A549 (cell line): Measurements from ENCODE around the gene GSS.

Source experiments
- CTCF ChIP-seq: fragments of >200 bp; sonication (Bioruptor Twin); formaldehyde crosslinking; IDR thresholded peaks from 3 replicates; pipeline ENCODE4 v1.5.1; 2016
- EHMT2 ChIP-seq: fragments of 200-600 bp; sonication (generic); IDR thresholded peaks from 2 replicates; pipeline ENCODE4 v1.6.1; 2016; ENCODE audit warnings: antibody characterized with exemption, low read depth, mild to moderate bottlenecking, moderate library complexity
- FOSB ChIP-seq: fragments of 250-450 bp; sonication (Bioruptor Pico); IDR thresholded peaks from 2 replicates; pipeline ENCODE4 v1.5.0; 2020; ENCODE audit warnings: mild to moderate bottlenecking, moderate library complexity
- FOSL2 ChIP-seq, 2 experiments: fragments of 450-650 bp in 1 of 2; fragments of >200 bp in 1 of 2; sonication (Bioruptor Twin) in 1 of 2; formaldehyde crosslinking; IDR thresholded peaks; 2 replicates each; pipeline versions ENCODE4 v1.5.0 to v1.6.1; 2016 to 2020; ENCODE audit warnings: mild to moderate bottlenecking in 1 of 2, moderate library complexity in 1 of 2
- KDM1A ChIP-seq: fragments of 200-600 bp; sonication (generic); IDR thresholded peaks from 2 replicates; pipeline ENCODE4 v1.6.1; 2016; ENCODE audit warnings: low read depth, mild to moderate bottlenecking
- MYC ChIP-seq: IDR thresholded peaks from 2 replicates; pipeline ENCODE4 v1.6.1; 2012; ENCODE audit warnings: mild to moderate bottlenecking, inconsistent platforms, low read length, improper control_type of control experiment, borderline replicate concordance
- NR3C1 ChIP-seq: fragments of >200 bp; sonication (Bioruptor Twin); formaldehyde crosslinking; IDR thresholded peaks from 3 replicates; pipeline ENCODE4 v1.6.1; 2017
- POLR2A ChIP-seq: IDR thresholded peaks from 2 replicates; pipeline ENCODE4 v1.6.1; 2012; ENCODE audit warnings: mild to moderate bottlenecking, low read length
- RCOR1 ChIP-seq: fragments of 150-350 bp; IDR thresholded peaks from 2 replicates; pipeline ENCODE4 v1.6.1; 2014; ENCODE audit warnings: antibody characterized with exemption, low read length, low read depth
- SREBF2 ChIP-seq: fragments of 450-650 bp; IDR thresholded peaks from 2 replicates; pipeline ENCODE4 v1.6.1; 2014; ENCODE audit warnings: mild to moderate bottlenecking, moderate library complexity
- TFCP2L1 ChIP-seq: fragments of 250-450 bp; sonication (Bioruptor Pico); IDR thresholded peaks from 2 replicates; pipeline ENCODE4 v1.5.0; 2021; ENCODE audit warnings: mild to moderate bottlenecking
- TF ChIP-seq, protein P1 (sequence below): IDR thresholded peaks from 2 replicates; pipeline ENCODE4 v1.6.1; 2012
- TF ChIP-seq, protein P2 (sequence below): fragments of 200-600 bp; sonication (generic); IDR thresholded peaks from 2 replicates; pipeline ENCODE4 v1.6.1; 2016; ENCODE audit warnings: antibody characterized with exemption, mild to moderate bottlenecking, moderate library complexity
- TF ChIP-seq, protein P3 (sequence below): IDR thresholded peaks from 2 replicates; pipeline ENCODE4 v1.6.1; 2012

DNA sequence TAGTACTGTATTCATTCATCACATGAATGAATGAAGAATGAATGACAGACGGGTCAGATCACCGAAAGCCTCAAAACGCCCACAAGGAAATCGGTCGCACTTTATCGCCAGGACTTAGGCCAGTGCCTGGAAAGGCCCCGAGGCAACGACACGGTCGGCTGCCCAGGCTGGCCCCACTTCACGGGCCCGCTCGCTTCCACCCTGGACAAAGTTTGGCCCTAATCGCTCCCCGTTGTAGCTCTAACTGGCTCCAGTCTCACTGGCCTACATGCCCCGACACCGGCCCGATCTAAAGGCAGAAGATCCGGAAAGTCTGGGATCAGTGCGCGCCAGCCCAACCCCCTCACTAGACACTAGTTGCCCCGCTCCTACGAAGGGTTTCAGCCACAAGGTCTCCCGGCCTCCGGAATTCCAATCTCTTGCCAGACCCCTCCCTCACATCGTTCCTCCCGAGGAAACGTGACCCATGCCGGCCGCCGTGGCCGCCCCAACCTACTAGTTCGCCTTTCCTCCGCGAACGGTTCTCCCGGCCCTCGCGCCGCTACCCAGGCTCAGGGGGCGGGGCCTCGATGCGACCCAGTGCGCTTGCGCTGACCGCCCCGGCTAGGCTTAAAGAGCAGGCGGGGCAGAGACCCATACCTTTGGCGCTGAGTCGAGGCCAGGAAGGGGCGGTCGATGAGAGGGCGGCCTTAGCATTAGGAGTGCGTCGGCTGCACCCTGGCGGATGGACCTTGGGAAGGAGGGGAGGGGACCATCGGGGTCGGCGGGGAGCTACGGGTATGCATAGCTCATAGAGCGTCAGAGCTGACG, at the start of gene GSS, which contains the start of gene MYH7B:
- peak; percentile 62 for TF ChIP-seq CTCF
- TF ChIP-seq MYC: no peak
- TF ChIP-seq POLR2A: peak; percentile 95
- no peak for TF ChIP-seq RCOR1
- no peak for TF ChIP-seq SREBF2
- TF ChIP-seq, protein P1, sequence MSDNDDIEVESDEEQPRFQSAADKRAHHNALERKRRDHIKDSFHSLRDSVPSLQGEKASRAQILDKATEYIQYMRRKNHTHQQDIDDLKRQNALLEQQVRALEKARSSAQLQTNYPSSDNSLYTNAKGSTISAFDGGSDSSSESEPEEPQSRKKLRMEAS: peak; percentile 77
- no peak for TF ChIP-seq TFCP2L1 (CRISPR knock-in tag)
- TF ChIP-seq, protein P2, sequence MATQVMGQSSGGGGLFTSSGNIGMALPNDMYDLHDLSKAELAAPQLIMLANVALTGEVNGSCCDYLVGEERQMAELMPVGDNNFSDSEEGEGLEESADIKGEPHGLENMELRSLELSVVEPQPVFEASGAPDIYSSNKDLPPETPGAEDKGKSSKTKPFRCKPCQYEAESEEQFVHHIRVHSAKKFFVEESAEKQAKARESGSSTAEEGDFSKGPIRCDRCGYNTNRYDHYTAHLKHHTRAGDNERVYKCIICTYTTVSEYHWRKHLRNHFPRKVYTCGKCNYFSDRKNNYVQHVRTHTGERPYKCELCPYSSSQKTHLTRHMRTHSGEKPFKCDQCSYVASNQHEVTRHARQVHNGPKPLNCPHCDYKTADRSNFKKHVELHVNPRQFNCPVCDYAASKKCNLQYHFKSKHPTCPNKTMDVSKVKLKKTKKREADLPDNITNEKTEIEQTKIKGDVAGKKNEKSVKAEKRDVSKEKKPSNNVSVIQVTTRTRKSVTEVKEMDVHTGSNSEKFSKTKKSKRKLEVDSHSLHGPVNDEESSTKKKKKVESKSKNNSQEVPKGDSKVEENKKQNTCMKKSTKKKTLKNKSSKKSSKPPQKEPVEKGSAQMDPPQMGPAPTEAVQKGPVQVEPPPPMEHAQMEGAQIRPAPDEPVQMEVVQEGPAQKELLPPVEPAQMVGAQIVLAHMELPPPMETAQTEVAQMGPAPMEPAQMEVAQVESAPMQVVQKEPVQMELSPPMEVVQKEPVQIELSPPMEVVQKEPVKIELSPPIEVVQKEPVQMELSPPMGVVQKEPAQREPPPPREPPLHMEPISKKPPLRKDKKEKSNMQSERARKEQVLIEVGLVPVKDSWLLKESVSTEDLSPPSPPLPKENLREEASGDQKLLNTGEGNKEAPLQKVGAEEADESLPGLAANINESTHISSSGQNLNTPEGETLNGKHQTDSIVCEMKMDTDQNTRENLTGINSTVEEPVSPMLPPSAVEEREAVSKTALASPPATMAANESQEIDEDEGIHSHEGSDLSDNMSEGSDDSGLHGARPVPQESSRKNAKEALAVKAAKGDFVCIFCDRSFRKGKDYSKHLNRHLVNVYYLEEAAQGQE: no peak
- TF ChIP-seq, protein P3, sequence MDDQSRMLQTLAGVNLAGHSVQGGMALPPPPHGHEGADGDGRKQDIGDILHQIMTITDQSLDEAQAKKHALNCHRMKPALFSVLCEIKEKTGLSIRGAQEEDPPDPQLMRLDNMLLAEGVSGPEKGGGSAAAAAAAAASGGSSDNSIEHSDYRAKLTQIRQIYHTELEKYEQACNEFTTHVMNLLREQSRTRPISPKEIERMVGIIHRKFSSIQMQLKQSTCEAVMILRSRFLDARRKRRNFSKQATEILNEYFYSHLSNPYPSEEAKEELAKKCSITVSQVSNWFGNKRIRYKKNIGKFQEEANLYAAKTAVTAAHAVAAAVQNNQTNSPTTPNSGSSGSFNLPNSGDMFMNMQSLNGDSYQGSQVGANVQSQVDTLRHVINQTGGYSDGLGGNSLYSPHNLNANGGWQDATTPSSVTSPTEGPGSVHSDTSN: no peak
- no peak for TF ChIP-seq NR3C1
- no peak for TF ChIP-seq KDM1A
- TF ChIP-seq FOSB (CRISPR knock-in tag): no peak
- TF ChIP-seq EHMT2: no peak
- TF ChIP-seq FOSL2 (IDR thresholded peaks at IDR 0.05): no peak
- TF ChIP-seq FOSL2 (CRISPR knock-in tag; IDR thresholded peaks at IDR 0.05): no peak
